Lung microvascular endothelial cell (primary cell): ENCODE results near the gene CFAP91. TPM values are rescaled to one million over a fixed set of nuclear protein-coding genes. Genes with fewer than 3 reads are reported as not detected.
"Not testable (repeated sequence)": the region's sequence is repeated elsewhere in the genome, so short reads cannot be mapped to it uniquely, and the experiment has no call there.

ENCODE experiments used
- DNase-seq, 2 donors: peaks; one replicate each; pipeline versions ENCODE4 v3.0.0 to v3.0.0-alpha.2; 2010; ENCODE audit warnings: low read depth in 2 of 2
- total RNA-seq: library from RNA; depleted of rRNA; stranded (reverse); fragments of >200 nt; gene quantifications from 2 replicates; pipeline ENCODE4 v1.2.1, GENCODE V29; 2014

The CFAP91 gene
- total RNA-seq, 1 donor from 2014 or later = not detected

- no peak for DNase-seq
These were observed 25.2 kb upstream of the CFAP91 start for GRCh38 chr3:119677641-119677934.

- not testable (repeated sequence) for DNase-seq
These were observed 24.6 kb upstream of the CFAP91 start for GRCh38 chr3:119678209-119678608.

GRCh38 chr3:119679874-119680273, 22.9 kb upstream of the CFAP91 start:
- no peak for DNase-seq

- peak; percentile 66 to 74 for DNase-seq
These were observed 21.5 kb upstream of the CFAP91 start for GRCh38 chr3:119681279-119681678.

GRCh38 chr3:119683421-119683820, 19.4 kb upstream of the CFAP91 start:
- no peak for DNase-seq

GRCh38 chr3:119690043-119690656, 12.7 kb upstream of the CFAP91 start:
- DNase-seq = peak; percentile 33 to 48

- peak; percentile 4 to 6 for DNase-seq
These were observed 7.3 kb upstream of the CFAP91 start for GRCh38 chr3:119695480-119695879.

GRCh38 chr3:119697394-119697793, 5.4 kb upstream of the CFAP91 start:
- DNase-seq = no peak

GRCh38 chr3:119700269-119700919, 2.4 kb upstream of the CFAP91 start:
- DNase-seq = peak; percentile 65 to 83

GRCh38 chr3:119700920-119701734, 1.7 kb upstream of the CFAP91 start:
- no peak for DNase-seq

GRCh38 chr3:119703820-119704531, 1.2 kb downstream of the CFAP91 start:
- no peak for DNase-seq

GRCh38 chr3:119715105-119715504, 12.3 kb downstream of the CFAP91 start:
- no peak for DNase-seq

GRCh38 chr3:119716998-119717397, 14.2 kb downstream of the CFAP91 start:
- DNase-seq = no peak

GRCh38 chr3:119717520-119717919, 14.7 kb downstream of the CFAP91 start:
- no peak for DNase-seq

- DNase-seq = no peak
These were observed 20.2 kb downstream of the CFAP91 start for GRCh38 chr3:119723022-119723421.

GRCh38 chr3:119726909-119727308, 24.1 kb downstream of the CFAP91 start:
- DNase-seq = no peak

- DNase-seq = no peak
These were observed 27.2 kb downstream of the CFAP91 start for GRCh38 chr3:119729996-119730395.

- DNase-seq = peak; percentile 62 to 80
These were observed 28.9 kb downstream of the CFAP91 start for GRCh38 chr3:119731560-119732343.

GRCh38 chr3:119733812-119734211, 31.0 kb downstream of the CFAP91 start:
- no peak for DNase-seq

- DNase-seq = no peak
These were observed 35.9 kb downstream of the CFAP91 start for GRCh38 chr3:119738741-119739140.
